ENCODE measurements around the gene ATP13A5.

GRCh38 chr3:193354423-193354822 lies 24.1 kb downstream of the ATP13A5 start:
- TF ChIP-seq CTCF (conservative IDR thresholded peaks at IDR 0.05) (no peak), ZFX (IDR thresholded peaks at IDR 0.05) (no peak)
